ENCODE data around the gene TXNRD1.

TXNRD1 gene

DNA sequence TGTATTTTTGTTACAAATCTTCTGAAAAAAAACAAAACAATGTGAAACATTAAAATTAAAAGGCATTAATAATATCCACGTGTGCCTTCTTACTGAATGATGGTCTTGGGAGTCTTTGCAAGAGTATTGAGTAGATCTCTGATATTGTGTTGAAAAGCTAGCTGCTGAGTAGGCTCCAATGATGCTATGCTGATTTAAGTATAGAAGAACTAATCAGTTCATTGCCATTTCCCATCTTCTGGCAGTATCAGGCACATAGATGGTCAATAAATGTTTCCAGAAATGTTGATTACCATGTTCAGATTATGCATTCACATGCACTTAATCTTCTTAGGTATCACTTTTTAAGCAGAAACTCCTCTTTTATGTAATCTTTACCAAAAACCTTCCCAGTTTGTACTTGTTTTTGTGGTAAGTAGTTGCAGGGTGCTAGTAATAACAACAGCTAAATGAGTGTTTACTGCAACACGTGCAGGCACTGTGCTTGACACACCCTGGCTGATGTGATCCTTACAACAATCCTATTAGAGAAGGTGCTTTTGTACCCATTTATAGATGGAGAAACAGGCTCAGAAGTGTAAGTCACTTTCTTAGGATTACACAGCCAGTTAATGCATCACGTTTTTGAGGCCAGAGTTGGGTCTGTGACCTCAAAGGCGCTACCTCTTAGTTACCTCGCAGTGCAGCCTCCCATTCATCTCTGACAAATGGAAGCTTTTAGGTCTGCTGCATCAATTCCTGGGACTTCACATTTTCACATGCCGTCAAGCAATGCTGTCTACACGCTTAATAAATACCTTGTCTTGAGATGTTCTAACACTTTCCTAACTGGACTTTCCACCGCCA is 134.9 kb downstream of the TXNRD1 start:
- Histone ChIP-seq H3K9ac (ENCODE audit: low read length) (no peak overlapping the region), H3K36me3 (ENCODE audit: insufficient read depth, low read length) (peaks cover 32% of the 10 kb centered on the region), H3K27me3 (ENCODE audit: control insufficient read depth in 1 of 2, insufficient read depth in 2 of 2, low read length in 2 of 2) (no peaks in the 10 kb centered on the region), H3K27ac (ENCODE audit: low read depth, low read length) (no peak overlapping the region), H3K4me1 (ENCODE audit: insufficient read depth, low read length) (no peaks in the 10 kb centered on the region), H3K9me3 (ENCODE audit: low read length) (no peaks in the 10 kb centered on the region), H3K4me3 (ENCODE audit: low read depth in 1 of 2, low read length in 2 of 2) (no peak overlapping the region)

DNA sequence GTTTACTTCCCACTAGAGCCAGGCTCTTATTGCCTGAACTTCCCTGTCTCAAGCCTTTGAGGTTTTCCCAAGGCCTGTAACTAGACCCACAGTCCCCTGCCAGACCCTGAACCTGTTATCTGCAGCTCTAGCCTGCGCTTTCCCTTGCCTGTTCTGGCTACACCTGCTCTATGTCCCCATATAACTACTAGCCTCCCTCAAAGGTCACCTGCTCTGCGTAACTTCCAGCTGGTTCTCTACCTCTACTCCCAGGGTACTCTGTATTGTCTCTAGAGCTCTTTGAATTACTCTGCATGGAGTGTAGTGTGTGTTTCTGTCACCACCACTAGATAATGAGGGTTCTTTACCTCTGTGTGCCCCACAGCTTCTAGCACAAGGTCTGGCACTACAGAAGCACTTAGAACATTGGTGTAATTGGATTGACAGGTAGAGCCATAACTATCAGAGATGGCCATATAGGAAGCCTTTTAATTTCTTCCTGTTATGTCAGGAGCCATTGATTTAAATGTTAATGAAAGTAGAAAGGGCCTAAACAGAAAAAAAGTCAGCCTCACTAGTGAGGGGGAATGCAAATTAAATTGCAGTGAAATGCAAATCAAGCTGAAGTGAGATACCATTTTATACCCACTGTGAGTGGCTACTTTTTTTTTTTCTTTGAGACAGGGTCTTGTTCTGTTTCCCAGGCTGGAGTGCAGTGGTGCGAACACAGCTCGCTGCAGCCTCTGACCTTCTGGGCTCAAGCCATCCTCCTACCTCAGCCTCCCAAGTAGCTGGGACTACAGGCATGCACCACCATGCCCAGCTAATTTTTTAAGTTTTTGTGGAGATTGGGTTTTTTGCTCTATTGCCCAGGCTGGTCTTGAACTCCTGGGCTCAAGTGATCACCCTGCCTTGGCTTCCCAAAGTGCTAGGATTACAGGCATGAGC is 135.7 kb downstream of the TXNRD1 start:
- Histone ChIP-seq H3K9me3 (ENCODE audit: low read length) (no peaks in the 10 kb centered on the region), H3K4me3 (ENCODE audit: low read depth in 1 of 2, low read length in 2 of 2) (no peak overlapping the region), H3K27ac (ENCODE audit: low read depth, low read length) (no peak overlapping the region), H3K27me3 (ENCODE audit: control insufficient read depth in 1 of 2, insufficient read depth in 2 of 2, low read length in 2 of 2) (no peaks in the 10 kb centered on the region), H3K9ac (ENCODE audit: low read length) (no peak overlapping the region), H3K4me1 (ENCODE audit: insufficient read depth, low read length) (no peaks in the 10 kb centered on the region), H3K36me3 (ENCODE audit: insufficient read depth, low read length) (peaks cover 32% of the 10 kb centered on the region)

DNA sequence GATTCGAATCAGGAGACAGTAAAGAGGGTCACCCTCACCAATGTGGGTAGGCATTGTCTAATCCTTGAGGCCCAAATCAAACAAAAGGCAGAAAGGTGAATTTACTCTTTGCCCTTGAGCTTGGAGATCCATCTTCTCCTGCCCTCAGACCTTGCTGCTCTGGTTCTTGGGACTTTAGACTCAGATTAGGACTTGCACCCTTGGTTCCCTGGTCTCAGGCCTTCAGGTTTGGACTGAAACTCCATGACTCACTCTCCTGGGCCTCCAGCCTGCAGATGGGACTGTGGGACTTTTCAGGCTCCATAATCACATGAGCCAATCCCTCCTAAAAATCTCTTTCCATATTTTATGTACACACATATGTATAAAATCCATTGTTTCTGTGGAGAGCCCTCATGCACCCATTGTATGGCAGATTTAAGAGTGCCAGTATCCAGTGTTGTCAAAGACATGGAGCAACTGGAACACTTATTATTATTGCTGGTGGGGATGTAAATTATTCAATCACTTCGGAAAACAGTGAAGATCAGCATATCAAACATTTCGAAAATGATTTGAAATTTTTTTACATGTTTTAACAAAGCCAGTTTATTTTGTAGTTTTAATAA is 136.6 kb downstream of the TXNRD1 start:
- H3K4me3 ChIP-seq (ENCODE audit: low read depth in 1 of 2, low read length in 2 of 2) = no peak overlapping the region
- no peak overlapping the region for H3K27ac ChIP-seq (ENCODE audit: low read depth, low read length)
- H3K4me1 ChIP-seq (ENCODE audit: insufficient read depth, low read length) = no peaks in the 10 kb centered on the region
- no peaks in the 10 kb centered on the region for H3K9me3 ChIP-seq (ENCODE audit: low read length)
- H3K27me3 ChIP-seq (ENCODE audit: control insufficient read depth in 1 of 2, insufficient read depth in 2 of 2, low read length in 2 of 2) = no peaks in the 10 kb centered on the region
- H3K36me3 ChIP-seq (ENCODE audit: insufficient read depth, low read length) = peaks cover 31% of the 10 kb centered on the region
- H3K9ac ChIP-seq (ENCODE audit: low read length) = no peak overlapping the region

DNA sequence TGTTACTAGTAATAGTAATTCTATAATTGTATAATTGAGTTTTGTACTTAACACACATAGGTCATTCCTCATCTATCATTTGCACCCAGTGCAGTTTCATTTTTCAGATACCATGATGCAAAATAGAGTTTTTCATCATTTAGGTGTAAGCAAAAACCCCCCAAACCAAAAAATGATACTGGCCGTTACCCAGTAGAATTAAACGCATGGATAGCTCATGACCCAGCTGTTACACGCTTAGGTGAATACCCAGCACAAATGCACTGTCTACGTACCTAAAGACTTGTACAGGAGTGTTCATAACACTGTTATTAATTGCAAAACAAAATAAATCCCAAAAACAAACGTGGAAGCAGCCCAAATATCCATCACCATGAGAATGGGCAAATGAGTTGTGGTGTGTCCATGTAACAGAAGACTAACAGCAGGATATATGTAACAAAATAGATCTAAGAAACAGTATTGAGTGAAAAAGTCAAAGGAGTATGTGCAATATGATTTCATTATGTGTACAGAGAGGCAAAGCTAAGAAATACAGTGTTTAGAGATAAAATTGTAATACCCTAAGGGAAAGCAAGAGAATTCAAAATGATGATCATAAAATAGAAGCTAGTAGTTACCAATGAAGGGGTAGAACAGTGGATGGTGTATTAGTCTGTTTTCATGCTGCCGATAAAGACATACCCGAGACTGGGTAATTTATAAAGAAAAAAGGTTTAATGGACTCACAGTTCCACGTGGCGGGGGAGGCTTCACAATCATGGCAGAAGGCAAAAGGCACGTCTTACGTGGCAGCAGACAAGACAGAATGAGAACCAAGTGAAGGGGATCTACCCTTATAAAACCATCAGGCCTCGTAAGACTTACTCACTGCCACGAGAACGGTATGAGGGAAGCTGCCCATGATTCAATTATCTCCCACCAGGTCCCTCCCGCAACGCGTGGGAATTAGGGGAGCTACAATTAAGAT is 137.7 kb downstream of the TXNRD1 start:
- H3K9ac ChIP-seq (ENCODE audit: low read length) = no peak overlapping the region
- H3K9me3 ChIP-seq (ENCODE audit: low read length) = no peaks in the 10 kb centered on the region
- H3K4me3 ChIP-seq (ENCODE audit: low read depth in 1 of 2, low read length in 2 of 2) = no peak overlapping the region
- no peaks in the 10 kb centered on the region for H3K4me1 ChIP-seq (ENCODE audit: insufficient read depth, low read length)
- H3K27me3 ChIP-seq (ENCODE audit: control insufficient read depth in 1 of 2, insufficient read depth in 2 of 2, low read length in 2 of 2) = no peaks in the 10 kb centered on the region
- H3K27ac ChIP-seq (ENCODE audit: low read depth, low read length) = no peak overlapping the region
- H3K36me3 ChIP-seq (ENCODE audit: insufficient read depth, low read length) = peaks cover 22% of the 10 kb centered on the region

DNA sequence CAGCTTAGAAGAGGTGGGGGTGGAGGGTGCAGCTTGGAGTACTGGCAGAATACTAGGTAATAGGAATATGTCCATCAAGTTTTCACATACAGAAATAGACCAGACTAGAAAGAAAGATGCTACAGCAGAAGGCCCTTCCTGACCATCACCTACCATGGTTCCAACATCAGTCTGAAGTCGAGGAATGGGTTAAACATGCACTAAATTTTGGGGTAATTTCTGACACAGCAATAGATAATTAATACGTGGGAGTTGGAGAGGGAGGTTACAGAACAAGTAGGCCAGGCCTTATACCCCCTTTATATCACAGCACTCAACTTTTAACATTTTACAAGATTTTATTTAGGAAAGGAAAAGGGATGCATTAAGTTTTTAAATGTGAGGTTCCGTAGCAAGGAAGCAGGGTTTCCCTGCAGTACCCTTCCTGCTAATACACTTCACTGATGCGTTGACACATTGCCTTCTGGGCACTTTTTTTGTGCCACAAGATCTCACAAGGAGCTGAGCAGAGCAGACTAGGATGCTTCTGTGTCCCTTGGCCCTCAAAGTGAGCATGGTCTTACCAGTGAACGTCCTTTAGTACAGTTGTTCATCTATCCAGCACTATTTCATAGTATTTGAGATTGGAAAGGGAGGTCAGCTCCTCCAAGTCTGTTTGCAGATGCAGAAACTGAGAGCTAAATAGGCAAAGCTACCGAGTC is 138.7 kb downstream of the TXNRD1 start:
- Histone ChIP-seq H3K4me3 (ENCODE audit: low read depth in 1 of 2, low read length in 2 of 2) (no peak overlapping the region), H3K36me3 (ENCODE audit: insufficient read depth, low read length) (peaks cover 13% of the 10 kb centered on the region), H3K27me3 (ENCODE audit: control insufficient read depth in 1 of 2, insufficient read depth in 2 of 2, low read length in 2 of 2) (no peaks in the 10 kb centered on the region), H3K4me1 (ENCODE audit: insufficient read depth, low read length) (no peaks in the 10 kb centered on the region), H3K27ac (ENCODE audit: low read depth, low read length) (no peak overlapping the region), H3K9ac (ENCODE audit: low read length) (no peak overlapping the region), H3K9me3 (ENCODE audit: low read length) (no peaks in the 10 kb centered on the region)

DNA sequence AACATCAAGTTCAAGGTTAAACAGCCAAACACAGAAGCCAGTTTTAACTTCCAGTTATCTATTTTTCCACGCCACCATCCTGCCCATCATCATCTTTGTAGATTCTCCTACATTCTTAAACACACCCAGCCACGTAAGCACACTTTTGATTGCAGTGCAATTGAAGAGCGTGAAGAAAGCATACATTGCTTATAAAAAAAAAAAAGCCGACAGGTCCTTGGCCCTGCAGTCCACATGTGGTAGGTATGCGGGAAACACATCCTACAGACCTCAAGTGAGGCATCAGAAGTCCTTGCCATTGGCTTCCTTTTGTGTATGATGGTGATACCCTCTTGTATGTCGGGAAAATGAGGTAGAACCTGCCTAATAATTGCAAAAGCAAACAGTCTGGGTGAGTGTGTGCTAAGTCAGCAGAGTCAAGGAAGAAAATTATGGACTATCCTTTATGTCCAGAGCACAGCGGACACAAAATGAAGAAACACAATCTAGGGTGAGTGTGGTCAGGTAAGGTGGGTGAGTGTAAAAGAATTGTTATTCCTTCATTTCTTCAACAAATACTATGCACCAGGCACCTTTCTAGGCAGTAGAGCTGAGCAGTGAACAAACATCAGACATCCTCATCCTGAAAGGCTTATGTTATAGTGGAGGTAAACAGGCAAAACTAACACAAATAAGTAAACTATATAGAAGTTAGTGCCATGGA is 139.4 kb downstream of the TXNRD1 start:
- no peaks in the 10 kb centered on the region for H3K4me1 ChIP-seq (ENCODE audit: insufficient read depth, low read length)
- H3K9me3 ChIP-seq (ENCODE audit: low read length) = no peaks in the 10 kb centered on the region
- H3K27ac ChIP-seq (ENCODE audit: low read depth, low read length) = no peak overlapping the region
- no peak overlapping the region for H3K9ac ChIP-seq (ENCODE audit: low read length)
- no peaks in the 10 kb centered on the region for H3K27me3 ChIP-seq (ENCODE audit: control insufficient read depth in 1 of 2, insufficient read depth in 2 of 2, low read length in 2 of 2)
- peaks cover 13% of the 10 kb centered on the region for H3K36me3 ChIP-seq (ENCODE audit: insufficient read depth, low read length)
- no peak overlapping the region for H3K4me3 ChIP-seq (ENCODE audit: low read depth in 1 of 2, low read length in 2 of 2)

DNA sequence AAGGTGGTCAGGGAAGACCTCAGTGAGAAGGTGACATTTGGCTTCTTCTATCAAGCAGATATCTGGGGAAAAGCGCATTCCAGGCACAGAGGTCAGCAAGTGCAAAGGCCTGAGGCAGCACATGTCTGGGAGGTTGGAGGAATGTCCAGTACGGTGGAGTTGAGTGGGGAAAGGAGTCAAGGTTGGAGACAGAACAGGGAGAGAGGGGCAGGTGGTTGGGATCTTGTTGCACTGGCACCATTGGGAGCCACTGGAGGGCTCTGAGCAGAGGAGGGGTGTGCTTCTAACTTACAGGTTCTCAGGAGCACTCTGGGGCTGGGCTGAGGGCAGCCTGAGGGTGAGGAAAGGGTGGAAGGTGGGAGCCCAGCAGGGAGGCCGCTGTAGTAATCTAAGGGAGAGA is 140.1 kb downstream of the TXNRD1 start:
- no peak overlapping the region for H3K4me3 ChIP-seq (ENCODE audit: low read depth in 1 of 2, low read length in 2 of 2)
- no peaks in the 10 kb centered on the region for H3K9me3 ChIP-seq (ENCODE audit: low read length)
- no peak overlapping the region for H3K27ac ChIP-seq (ENCODE audit: low read depth, low read length)
- no peak overlapping the region for H3K9ac ChIP-seq (ENCODE audit: low read length)
- H3K27me3 ChIP-seq (ENCODE audit: control insufficient read depth in 1 of 2, insufficient read depth in 2 of 2, low read length in 2 of 2) = no peaks in the 10 kb centered on the region
- no peaks in the 10 kb centered on the region for H3K4me1 ChIP-seq (ENCODE audit: insufficient read depth, low read length)
- peaks cover 8% of the 10 kb centered on the region for H3K36me3 ChIP-seq (ENCODE audit: insufficient read depth, low read length)

DNA sequence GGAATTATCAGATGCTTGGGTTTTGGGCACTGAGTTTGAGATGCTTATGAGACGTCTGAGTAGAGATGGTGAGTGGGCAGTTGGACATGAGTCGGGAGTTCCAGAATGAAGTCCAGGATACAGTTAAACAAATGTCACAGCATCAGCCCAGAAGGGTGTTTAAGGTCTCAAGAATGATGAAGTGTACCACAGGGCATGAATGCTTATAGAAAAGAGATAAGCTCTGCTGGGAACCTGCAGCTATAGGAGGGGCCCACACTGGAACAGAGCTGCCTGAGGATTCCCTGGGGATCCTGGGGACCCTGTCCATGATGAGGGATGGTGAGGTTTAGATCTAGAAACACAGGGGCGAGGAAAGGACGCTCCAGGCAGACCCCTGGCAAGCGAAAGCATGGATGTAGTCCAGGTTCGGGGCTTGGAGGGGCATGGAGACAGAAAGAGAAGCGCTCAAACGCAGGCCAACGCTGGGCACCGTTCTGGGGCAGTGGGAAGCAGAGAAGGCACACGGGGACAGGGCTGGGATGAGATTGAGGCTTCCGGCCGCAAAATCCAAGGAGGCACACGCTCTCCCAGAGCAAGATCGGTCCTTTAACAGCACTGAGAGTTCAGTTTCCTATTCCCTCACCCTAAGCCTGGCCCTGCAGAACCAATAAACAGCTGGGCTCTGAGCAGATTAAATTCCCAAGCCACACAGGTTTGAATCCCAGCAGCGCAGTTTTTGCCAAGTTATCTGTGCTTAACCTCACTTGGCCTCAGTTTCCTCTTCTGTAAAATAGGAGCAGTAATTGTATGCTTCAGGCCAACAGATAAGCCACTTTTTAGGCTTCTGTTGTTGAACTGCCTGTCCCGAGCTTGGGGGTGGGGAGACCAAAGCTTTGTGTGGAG is 140.9 kb downstream of the TXNRD1 start:
- Histone ChIP-seq H3K27me3 (ENCODE audit: control insufficient read depth in 1 of 2, insufficient read depth in 2 of 2, low read length in 2 of 2) (no peaks in the 10 kb centered on the region), H3K36me3 (ENCODE audit: insufficient read depth, low read length) (no peaks in the 10 kb centered on the region), H3K4me1 (ENCODE audit: insufficient read depth, low read length) (no peaks in the 10 kb centered on the region), H3K9ac (ENCODE audit: low read length) (no peak overlapping the region), H3K4me3 (ENCODE audit: low read depth in 1 of 2, low read length in 2 of 2) (no peak overlapping the region), H3K9me3 (ENCODE audit: low read length) (no peaks in the 10 kb centered on the region), H3K27ac (ENCODE audit: low read depth, low read length) (no peak overlapping the region)

DNA sequence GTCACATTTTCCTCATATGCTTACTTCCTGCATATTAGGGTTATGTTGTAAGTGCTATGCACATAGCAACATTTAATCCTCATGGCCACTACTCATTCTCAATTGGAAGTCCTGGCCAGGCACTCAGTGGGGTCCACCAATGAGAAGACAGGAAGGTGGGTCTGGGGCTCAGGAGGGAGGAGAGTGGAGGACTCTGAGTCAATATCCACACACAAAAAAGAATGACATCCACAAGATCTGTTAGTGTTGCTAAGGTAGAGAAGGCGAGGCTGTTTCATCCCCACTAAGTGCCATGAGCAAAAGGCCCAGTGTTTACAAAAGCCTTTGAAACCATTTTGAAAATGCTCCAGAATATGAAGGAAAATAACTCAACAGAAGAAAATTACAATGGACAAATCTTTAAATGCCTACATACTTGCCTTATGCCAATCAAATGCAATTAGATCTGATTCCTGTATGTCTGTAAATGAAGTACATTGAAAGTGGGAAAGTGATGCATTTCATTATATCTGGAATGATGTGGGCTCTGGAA is 141.9 kb downstream of the TXNRD1 start:
- Histone ChIP-seq H3K36me3 (ENCODE audit: insufficient read depth, low read length) (no peaks in the 10 kb centered on the region), H3K4me1 (ENCODE audit: insufficient read depth, low read length) (no peaks in the 10 kb centered on the region), H3K4me3 (ENCODE audit: low read depth in 1 of 2, low read length in 2 of 2) (no peak overlapping the region), H3K27ac (ENCODE audit: low read depth, low read length) (no peak overlapping the region), H3K9me3 (ENCODE audit: low read length) (no peaks in the 10 kb centered on the region), H3K27me3 (ENCODE audit: control insufficient read depth in 1 of 2, insufficient read depth in 2 of 2, low read length in 2 of 2) (no peaks in the 10 kb centered on the region), H3K9ac (ENCODE audit: low read length) (no peak overlapping the region)

Data from muscle layer of colon (tissue), 2 donors.